ENCODE measurements around the gene NOG.

- no peak for TF ChIP-seq POLR2A (IDR thresholded peaks at IDR 0.05; ENCODE audit: low read length)
- TF ChIP-seq GATA1 (IDR thresholded peaks at IDR 0.05; ENCODE audit: low read depth, low read length), result no peak
Measured at GRCh38 chr17:56639517-56639916, 46.0 kb downstream of the NOG start.
